GM18870 (cell line): ENCODE results near the gene CBLB.

Experiments used
- ATAC-seq: cut with Tn5 transposase; IDR thresholded peaks from one replicate; pipeline ENCODE4 v1.9.1; 2021; ENCODE audit warnings: moderate library complexity; ENCODE audit not compliant: unreplicated experiment

The CBLB gene

DNA sequence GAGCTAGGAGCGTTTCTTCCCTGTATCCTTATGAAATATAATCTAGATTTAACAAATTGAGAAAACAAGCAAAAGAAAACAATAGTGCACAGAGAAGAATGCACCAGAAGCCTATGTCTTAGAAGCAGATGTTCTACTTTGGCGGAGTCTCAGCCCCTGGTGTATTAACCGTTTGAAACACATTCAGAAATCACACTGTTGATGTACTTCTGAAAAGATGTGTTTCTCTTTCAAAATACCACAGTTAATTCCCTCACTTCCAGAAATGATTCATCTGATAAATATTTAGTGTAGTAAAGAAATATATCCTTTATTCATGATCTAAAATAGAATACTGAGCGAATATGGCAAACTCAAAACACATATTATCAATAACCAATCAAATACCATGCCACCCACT is 77.7 kb downstream of the CBLB start:
- ATAC-seq: no peak

DNA sequence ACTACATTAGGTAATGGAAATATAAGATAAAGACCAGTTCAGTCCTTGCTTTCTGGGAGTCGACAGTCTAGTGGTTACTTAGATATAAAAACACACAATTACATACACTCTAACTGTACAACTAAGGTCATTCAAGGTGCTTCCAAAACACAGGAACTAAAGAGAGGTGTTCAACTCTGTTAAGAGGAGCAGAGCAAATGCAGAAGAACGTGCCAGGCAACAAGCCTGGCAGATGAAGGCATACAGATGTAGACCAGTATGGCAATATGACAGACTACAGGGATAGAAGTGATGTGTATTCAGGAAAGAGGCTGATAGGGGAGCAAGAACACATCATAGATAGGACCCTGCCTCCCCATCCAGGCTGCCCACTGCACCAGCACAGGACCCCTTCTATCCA is 78.3 kb downstream of the CBLB start:
- no peak for ATAC-seq

DNA sequence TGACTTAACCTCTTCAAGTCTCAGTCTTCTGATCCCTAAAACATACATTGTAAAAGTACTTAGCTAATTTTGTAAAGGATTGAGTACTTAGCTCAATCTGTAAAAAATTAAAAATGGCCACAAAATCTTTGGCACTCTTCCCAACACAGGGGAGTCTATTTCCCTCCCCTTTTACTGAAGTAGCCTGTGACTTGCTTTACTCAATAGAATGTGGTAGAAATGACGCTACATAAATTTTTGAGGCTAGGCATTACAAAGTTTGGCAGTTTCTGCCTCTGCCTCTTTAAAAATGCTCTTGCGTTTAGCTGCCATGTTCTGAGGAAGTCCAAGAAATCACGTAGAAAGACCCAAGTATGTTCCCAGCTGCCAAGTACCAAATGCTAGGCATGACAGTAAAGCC is 80.2 kb downstream of the CBLB start:
- no peak for ATAC-seq

DNA sequence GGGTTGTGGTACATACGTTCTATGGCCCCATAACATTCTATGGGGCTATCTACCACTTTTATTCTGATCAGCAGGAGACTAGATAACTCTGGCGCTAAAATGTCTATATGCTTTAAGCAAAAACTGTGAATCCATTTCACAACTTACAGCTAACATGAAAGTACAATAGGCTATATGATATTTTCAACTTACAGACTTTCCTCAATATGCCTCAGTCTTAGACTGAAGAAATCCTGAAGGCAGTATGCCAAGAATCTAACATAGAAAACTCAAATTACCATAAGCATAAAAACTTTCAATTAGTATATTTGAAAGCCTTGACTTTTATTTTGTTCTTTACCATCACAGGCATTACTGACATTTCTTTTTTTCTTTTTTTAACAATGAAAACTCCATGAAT is 81.4 kb downstream of the CBLB start:
- ATAC-seq: no peak

DNA sequence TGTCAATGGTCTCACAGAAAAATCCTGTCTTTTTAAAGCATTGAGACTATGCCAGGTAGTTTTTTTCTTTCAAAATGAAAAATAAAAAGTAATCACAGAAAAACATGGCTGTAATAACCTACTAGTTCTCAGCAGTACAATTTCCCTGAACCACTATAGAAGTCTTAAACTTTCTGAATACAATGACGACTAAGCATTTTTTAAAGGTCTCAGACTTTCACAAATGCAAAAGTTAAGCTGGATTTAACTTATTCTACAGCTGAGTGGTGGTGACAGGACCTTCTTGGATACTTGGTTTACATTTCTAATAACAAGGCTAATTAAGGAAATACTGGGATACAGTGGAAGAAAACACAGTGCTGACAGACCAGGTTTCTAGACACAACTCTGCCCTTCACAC is 81.8 kb downstream of the CBLB start:
- ATAC-seq: no peak

DNA sequence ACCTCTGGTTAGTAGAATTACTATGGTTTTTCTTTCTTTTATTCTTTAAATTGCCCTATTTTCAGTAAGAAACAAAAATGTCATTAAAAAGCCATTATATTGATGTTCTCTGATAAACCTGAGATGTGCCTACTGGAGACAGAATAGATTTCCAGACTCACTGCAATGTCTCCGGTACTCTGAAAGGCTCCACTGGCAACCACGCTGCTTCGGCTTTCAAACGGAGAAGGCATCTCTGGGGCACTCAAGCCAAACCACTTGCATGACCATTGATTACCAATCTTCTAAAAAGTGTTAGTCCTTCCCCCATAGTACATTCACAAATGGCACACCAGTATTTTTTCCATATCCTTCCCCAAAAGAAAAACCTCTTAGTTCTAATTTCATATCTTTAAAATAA is 82.6 kb downstream of the CBLB start:
- no peak for ATAC-seq

DNA sequence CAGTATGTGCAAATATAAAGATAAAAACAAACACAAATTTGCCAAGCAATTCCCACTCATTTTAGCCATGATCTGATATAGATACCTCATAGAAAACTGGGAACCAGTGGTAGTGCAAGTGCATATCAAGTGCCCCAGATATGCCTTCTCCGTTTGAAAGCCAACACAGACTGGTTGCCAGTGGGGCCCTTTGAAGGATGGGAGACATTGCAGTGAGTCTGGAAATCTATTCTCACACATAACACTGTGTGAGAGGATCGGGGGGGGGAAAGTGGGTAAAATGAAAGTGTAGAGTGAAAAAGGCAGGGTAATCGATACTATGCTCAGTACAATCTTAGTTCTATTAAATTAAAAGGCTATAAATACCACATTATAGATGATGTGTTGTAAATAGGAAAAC is 83.0 kb downstream of the CBLB start:
- no peak for ATAC-seq

DNA sequence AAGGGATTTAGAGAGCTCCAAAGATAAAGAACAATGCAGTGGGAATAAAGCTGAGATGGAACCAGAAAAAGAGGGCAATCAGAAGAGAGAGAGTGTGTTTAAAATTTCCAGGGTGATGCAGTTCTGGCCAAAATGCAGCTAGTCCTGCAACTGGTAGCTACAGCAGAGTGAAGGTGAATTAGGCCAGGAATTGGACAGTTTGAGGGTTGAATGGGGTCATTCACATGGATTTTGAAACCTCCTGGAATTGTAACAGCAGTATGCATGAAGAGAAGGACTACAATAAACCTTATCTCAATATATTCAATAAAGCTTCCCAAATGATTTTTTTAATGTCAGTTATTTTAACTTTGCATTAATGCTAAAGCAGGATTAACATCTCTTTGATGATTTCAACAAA is 85.2 kb downstream of the CBLB start:
- ATAC-seq: no peak

DNA sequence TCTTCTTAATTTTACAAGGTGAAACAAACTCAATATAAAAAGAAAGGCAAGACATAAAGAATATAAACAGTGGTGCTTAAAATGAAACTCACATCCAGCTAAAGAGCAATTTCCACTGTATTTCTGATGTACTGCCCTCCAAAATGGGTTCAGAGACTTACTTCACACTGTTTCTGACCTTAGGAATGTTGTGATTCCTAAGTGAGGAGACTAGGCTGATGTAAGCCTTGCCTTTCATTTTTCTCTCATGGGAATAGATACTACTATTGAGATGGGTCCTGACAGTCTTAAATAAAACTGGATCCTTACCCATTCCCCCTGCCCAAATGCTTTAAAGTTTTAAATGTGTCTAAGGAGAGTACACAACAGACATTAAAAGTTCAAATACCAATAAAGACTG is 86.9 kb downstream of the CBLB start:
- no peak for ATAC-seq

DNA sequence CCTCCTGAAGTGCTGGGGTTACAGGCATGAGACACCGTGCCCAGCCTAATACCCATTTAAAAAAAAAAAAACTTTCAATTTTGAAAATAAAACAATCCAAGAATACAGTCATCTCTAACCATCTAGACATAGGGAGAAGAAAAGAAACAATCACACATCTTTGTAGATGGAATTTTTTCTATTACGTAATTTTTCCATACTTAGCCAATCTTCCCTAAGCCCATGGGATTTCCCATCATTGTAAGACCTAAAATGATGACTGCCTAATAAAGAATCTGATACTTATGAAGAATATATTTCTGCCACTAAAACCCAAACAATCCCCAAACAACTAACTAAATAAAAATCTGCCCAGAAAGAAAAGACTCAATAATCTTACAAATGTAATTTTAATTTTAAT is 88.7 kb downstream of the CBLB start:
- no peak for ATAC-seq

DNA sequence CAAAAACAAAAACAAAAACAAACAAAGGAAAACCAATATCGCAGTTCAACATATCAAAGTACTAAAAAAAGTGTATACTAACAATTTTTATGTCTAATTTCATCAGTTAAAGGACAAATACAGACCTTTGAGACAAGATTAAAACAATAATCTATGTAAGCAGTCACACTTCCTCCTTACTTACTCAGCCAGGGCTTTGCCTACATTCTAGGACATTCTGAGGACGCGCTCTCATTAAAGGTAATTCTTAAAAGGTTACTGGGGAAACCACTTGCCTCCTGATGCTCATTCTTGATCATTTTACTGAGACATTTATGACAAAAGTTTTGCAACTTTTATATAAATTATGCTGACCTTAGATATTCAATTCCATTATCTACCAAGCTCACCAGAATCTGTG is 93.4 kb downstream of the CBLB start:
- no peak for ATAC-seq

DNA sequence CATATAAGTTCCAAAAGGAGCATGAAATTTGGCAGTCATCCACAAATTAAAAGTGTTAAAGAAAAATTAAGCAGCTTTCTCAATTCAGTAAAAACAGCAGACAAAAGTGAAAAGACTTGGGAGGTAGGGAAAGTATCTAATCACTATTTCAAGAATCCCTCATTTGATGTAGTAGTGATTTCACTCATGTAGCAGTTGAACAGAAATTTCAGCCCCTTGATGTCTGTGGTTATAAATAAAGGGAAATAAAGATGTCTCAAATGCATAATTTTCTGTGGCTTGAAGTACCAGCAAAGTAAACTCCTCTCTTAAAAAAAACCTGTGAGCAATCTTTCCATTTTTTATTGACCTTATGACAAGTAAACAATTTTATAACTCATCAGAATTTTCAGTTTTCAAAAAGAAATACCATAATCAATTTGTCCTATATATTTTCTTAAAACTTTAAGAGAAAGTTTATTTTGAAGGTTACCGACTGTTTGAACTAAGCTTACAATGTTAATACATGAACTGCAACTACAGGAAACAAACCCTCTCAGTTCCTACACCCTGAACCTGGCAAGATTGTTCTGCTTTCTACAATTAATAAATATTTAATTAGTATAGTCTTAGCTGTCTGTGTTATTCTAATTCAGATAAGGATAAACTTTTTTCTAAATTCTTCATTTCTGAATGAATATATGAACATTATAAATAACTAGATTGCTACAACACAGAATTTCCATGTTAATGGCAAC is 94.2 kb downstream of the CBLB start:
- no peak for ATAC-seq

DNA sequence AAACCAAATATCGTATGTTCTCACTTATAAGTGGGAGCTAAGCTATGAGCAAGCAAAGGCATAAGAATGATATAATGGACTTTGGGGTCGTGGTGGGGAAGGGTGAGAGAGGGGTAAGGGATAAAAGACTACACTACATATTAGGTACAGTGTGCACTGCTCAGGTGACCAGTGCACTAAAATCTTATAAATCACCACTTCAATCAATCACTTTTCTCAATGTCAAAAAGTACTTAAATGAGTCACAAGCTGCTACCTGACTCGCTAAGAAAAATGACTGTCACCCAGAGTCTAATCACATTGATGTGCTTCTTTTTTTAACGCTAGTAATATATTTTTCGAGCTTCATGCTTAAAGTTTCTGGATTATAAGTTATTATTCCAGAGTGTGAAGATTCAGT is 95.5 kb downstream of the CBLB start:
- no peak for ATAC-seq

DNA sequence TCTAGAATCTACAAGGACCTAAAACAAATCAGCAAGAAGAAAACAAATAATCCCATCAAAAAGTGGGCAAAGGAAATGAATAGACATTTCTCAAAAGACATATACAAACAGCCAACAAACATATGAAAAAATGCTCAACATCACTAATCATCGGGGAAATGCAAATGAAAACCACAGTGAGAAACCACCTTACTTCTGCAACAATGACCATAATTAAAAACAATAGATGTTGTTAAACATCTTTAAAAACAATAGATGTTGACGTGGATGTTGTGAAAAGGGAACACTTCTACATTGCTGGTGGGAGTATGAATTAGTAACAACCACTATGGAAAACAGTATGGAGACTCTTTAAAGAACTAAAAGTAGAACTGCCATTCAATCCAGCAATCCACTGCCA is 96.2 kb downstream of the CBLB start:
- ATAC-seq: no peak

DNA sequence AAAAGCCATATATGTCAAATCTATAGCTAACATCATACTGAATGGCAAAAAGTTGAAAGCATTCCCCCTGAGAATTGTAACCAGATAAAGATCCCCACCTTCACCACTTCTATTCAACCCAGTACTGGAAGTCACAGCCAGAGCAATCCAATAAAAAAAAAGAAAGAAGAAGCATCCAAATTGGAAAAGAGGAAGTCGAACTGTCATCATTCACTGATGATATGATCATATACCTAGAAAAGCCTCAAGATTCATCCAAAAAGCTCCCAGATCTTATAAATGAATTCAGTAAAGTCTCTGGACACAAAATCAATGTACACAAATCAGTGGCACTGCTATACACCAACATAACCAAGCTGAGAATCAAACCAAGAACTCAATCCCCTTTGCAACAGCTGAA is 97.4 kb downstream of the CBLB start:
- ATAC-seq: no peak

DNA sequence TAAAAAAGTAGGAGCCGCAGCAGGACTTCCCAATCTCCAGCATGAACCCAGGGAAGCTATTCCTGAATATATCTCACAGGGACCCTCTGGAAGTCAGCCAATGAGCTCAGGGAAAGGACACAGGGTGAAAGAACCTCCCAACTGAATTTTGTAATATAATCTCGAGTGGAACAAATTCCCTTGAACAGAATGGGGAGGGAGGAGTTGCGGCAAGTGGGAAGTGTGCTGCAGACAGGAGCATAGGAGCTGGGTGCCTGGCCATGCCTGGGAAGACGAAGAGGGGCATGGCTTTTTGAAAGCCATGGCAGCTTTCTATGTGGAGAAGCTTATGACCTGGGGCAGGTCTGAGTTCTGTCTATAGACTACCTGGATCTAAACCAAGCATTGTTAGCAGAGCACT is 98.4 kb downstream of the CBLB start:
- ATAC-seq: no peak

DNA sequence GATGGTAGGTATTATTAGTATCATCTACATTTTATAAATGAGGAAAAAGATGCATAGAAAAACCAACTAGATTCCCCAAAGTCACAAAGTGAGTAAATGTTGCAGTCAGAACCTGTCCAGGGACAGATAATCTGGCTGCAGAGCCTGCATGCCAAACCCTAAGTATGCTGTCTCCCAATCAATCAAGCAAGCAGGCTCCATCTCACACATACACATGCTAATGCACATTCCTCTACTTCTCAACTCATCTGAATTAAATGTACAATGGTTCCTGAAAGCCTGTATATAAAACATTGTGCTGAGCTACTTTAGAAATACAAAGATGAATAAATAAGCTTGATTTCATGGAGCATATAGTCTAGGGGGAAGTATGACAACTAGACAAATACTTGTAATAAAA is 101.0 kb downstream of the CBLB start:
- no peak for ATAC-seq

DNA sequence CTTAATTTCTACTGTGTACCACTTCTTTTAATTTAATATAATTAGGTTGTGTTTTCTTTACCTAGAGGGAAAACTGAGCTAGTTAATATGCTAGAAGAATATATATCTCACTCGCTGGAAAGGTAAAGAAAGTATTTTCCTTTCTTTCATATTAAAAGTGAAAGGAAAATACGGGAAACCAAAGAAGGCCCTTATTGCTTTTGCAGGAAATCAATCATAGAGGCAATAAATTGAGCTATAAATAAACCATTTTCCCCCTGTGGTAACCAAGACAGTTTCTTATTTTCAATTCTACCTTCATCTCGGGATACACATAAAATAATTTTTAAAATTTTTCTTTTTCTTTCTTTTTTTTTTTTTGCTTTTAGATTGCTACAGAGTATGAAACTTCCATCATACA is 101.6 kb downstream of the CBLB start:
- no peak for ATAC-seq

DNA sequence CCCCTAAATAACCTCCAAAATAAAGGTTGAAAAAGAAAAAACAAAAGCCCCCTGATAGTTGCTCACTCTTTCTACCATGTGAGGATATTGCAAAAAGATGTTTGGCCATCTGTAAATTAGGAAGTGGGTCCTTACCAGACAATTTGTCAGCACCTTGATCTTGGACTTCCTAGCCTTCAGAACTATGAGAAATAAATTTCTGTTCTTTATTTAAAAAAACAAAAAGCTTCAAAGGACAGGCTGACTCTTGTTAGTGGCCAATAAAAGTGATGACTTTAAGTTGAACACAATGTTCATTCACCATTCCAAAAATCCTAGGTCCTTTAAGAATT is 103.5 kb downstream of the CBLB start:
- ATAC-seq: no peak

DNA sequence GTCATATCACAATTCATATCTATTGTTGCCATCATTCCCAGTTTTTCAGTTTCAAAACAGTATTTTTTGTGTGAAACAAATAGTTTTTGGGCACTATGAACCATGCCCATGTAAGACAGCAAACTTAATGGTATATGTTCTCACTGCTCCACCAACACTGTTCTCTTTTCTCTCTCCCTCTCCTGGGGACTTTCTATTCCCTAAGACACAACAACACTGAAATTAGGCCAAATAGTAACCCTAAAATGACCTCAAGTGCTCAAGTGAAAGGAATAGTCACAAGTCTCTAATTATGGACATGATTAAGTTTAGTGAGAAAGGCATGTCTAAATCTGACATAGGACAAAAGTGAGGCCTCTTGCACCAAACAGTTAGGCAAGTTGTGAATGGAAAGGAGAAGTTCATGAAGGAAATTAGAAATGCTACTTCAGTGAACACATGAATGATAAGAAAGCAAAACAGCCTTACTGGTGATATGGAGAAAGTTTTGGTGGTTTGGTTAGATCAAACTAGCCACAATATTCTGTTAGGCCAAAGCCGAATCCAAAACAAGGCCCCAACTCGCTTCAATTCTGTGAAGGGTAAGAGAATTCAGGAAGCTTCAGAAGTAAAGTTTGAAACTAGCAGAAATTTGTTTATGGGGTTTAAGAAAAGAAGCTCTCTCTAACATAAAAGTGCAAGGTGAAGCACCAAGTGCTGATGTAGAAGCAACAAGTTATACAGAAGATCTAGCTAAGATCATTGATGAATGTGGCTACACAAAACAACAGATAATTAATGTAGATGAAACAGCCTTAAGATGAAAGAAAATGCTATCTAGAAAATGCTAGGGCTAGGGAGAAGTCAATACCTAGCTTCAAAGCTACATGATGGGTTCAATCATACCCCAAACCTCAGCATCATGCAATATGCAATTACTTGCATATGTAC is 104.2 kb downstream of the CBLB start:
- ATAC-seq: no peak

DNA sequence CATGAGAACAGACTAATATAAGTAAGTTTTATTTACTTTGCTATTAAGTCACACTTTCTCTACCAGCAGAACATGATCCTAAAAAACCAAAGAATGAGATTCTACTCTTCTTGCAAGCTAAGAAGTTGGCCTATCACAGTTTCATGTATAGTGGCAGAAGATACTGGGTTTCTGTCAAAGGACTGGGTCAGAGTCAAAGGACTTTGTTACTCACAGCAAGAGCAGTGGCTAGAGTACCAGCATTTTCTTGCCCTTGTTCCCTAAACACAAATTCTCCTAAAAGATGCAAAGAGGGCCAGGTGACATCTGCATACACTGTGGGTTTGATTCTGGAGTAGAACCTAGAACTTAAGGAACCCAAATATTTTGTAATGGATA is 105.2 kb downstream of the CBLB start:
- no peak for ATAC-seq

DNA sequence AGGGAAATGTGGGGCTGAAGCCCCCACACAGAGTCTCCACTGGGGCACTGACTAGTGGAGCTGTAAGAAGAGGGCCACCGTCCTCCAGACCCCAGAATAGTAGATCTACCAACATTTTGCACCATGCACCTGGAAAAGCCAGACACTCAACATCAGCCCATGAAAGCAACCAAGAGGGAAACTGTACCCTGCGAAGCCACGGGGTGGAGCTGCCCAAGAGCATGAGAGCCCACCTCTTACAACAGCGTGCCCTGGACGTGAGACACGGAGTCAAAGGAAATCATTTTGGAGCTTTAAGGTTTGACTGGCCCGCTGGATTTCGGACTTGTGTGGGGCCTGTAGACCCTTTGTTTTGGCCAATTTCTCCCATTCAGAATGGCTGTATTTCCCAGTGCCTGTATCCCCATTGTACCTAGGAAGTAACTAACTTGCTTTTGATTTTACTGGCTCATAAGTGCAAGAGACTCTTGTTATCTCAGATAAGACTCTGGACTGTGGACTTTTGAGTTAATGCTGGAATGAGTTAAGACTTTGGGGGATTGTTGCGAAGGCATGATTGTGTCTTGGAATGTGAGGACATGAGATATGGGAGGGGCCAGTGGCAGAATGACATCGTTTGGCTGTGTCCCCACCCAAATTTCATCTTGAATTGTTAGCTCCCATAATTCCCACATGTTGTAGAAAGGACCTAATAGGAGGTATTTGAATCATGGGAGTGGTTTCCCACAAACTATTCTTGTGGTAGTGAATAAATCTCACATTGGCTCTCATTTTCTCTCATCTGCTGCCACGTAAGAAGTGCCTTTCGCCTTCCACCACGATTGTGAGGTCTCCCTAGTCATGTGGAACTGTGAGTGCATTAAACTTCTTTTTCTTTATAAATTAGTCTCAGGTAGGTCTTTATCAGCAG is 105.8 kb downstream of the CBLB start:
- no peak for ATAC-seq
